SK-N-SH treated with all-trans-retinoic acid at 6 μM for 48 hours (cell line): ENCODE measurements around the gene KLHL17.

Experiments
- ATAC-seq: fragments of 200-7000 bp; cut with Tn5 transposase; 3 replicates; pipeline ENCODE4 v1.9.1; 2020; ENCODE audit warnings: mild to moderate bottlenecking, moderate library complexity
- ZC3H10 ChIP-seq: fragments of 250-450 bp; sonication (Bioruptor Pico); IDR thresholded peaks from 2 replicates; pipeline ENCODE4 v1.5.1; 2021; ENCODE audit warnings: mild to moderate bottlenecking, moderate library complexity

The KLHL17 gene

GRCh38 chr1:1014799-1015681 lies 54.7 kb downstream of the KLHL17 start:
- TF ChIP-seq ZC3H10 = no peak
- ATAC-seq = no peak
